Glomerular endothelial cell (primary cell): ENCODE results near the gene LCE5A. TPM values are rescaled to one million over a fixed set of nuclear protein-coding genes. Genes with fewer than 3 reads are reported as not detected.
"Not testable (repeated sequence)": the region's sequence is repeated elsewhere in the genome, so short reads cannot be mapped to it uniquely, and the experiment has no call there.

ENCODE experiments used
- DNase-seq: peaks from one replicate; pipeline ENCODE4 v3.0.0-alpha.2; 2011; ENCODE audit warnings: low read depth, low spot score; ENCODE audit errors: extremely low read depth
- total RNA-seq: library from RNA; depleted of rRNA; stranded (reverse); fragments of >200 nt; gene quantifications from 2 replicates; pipeline ENCODE4 v1.2.3, GENCODE V29; 2015

The LCE5A gene
- total RNA-seq, 1 donor from 2014 or later = not detected

GRCh38 chr1:152515434-152515783 is 4.8 kb downstream of the LCE5A start:
- DNase-seq = no peak

GRCh38 chr1:152516082-152516481 is 5.5 kb downstream of the LCE5A start:
- DNase-seq = no peak

- no peak for DNase-seq
These were observed 6.7 kb downstream of the LCE5A start for GRCh38 chr1:152517237-152517811.

GRCh38 chr1:152519851-152520250 is 9.2 kb downstream of the LCE5A start:
- no peak for DNase-seq

- no peak for DNase-seq
These were observed 10.0 kb downstream of the LCE5A start for GRCh38 chr1:152520561-152521090.

GRCh38 chr1:152525080-152525641 is 14.6 kb downstream of the LCE5A start:
- DNase-seq = no peak

GRCh38 chr1:152533327-152533938 is 22.8 kb downstream of the LCE5A start:
- no peak for DNase-seq

GRCh38 chr1:152535774-152536173 is 25.2 kb downstream of the LCE5A start:
- no peak for DNase-seq

- no peak for DNase-seq
These were observed 26.9 kb downstream of the LCE5A start for GRCh38 chr1:152537496-152537895.

- DNase-seq = no peak
These were observed 29.3 kb downstream of the LCE5A start for GRCh38 chr1:152539901-152540300.

- DNase-seq = no peak
These were observed 33.2 kb downstream of the LCE5A start for GRCh38 chr1:152543820-152544219.

- DNase-seq = no peak
These were observed 36.1 kb downstream of the LCE5A start for GRCh38 chr1:152546704-152547103.

GRCh38 chr1:152548358-152548757 is 37.8 kb downstream of the LCE5A start:
- DNase-seq = not testable (repeated sequence)

Other genes with a start within 250 kb of the LCE5A start
- gene FLG, start 185.6 kb upstream of the LCE5A start, total RNA-seq = 0.06 and 0.19 TPM in 2 replicates
- gene FLG2, start 150.8 kb upstream of the LCE5A start, total RNA-seq = not detected in 2 replicates
- not detected in 2 replicates for gene CRNN, start 96.5 kb upstream of the LCE5A start, total RNA-seq
- not detected in 2 replicates for gene CRCT1, start 3.7 kb downstream of the LCE5A start, total RNA-seq
- gene LCE3E, start 56.0 kb downstream of the LCE5A start, total RNA-seq = not detected in 2 replicates
- not detected in 2 replicates for gene LCE3D, start 69.7 kb downstream of the LCE5A start, total RNA-seq
- not detected in 2 replicates for gene LCE3C, start 89.4 kb downstream of the LCE5A start, total RNA-seq
- gene LCE3B, start 103.0 kb downstream of the LCE5A start, total RNA-seq = not detected in 2 replicates
- not detected in 2 replicates for gene LCE3A, start 112.3 kb downstream of the LCE5A start, total RNA-seq
- not detected in 2 replicates for gene LCE2D, start 152.6 kb downstream of the LCE5A start, total RNA-seq
- gene LCE2C, start 164.5 kb downstream of the LCE5A start, total RNA-seq = not detected in 2 replicates
- not detected in 2 replicates for gene LCE2B, start 175.3 kb downstream of the LCE5A start, total RNA-seq
- not detected in 2 replicates for gene LCE2A, start 187.5 kb downstream of the LCE5A start, total RNA-seq
- not detected in 2 replicates for gene LCE4A, start 197.4 kb downstream of the LCE5A start, total RNA-seq
- not detected in 2 replicates for gene KPRP, start 247.2 kb downstream of the LCE5A start, total RNA-seq